ENCODE results near the gene STOML2. TPM values are rescaled to one million over a fixed set of nuclear protein-coding genes. Genes with fewer than 3 reads are reported as not detected.

STOML2 gene
- total RNA-seq, 4 donors from 2014 or later, result 117 to 168 (median 158) TPM

GRCh38 chr9:35108461-35108860, 5.5 kb upstream of the STOML2 start:
- intact Hi-C loops (cut with DNase I; ENCODE audit: low total_unique reads), result no loop called here
- H3K4me1 ChIP-seq, result peaks cover 14 to 25% of the 10 kb centered on the region in 2 donors
- H3K27me3 ChIP-seq, result no peaks in the 10 kb centered on the region
- H3K4me3 ChIP-seq, result no peak overlapping the region
- H3K9me3 ChIP-seq, result no peaks in the 10 kb centered on the region
- DNase-seq, result no peak
- H3K36me3 ChIP-seq, result peaks cover 0 to 45% of the 10 kb centered on the region in 2 donors
- TF ChIP-seq POLR2A (IDR thresholded peaks at IDR 0.05) (no peak), CTCF (IDR thresholded peaks at IDR 0.05 in 4 of 5, conservative IDR thresholded peaks at IDR 0.05 in 1 of 5) (no peak)
- no peak for ATAC-seq
- in situ Hi-C loops (cut with MboI; ENCODE audit: low sequenced_read_pairs in 4 of 4), result loop anchor here in 1 of 4 donors (25.0 kb wide), 1 partner anchor 454 kb away; a partner anchor contains a TSS
- no peak overlapping the region for H3K27ac ChIP-seq

- no peak for ATAC-seq
- H3K4me1 ChIP-seq, result peaks cover 17 to 28% of the 10 kb centered on the region in 2 donors
- no peak overlapping the region for H3K4me3 ChIP-seq
- H3K36me3 ChIP-seq, result peaks cover 0 to 45% of the 10 kb centered on the region in 2 donors
- intact Hi-C loops (cut with DNase I; ENCODE audit: low total_unique reads), result no loop called here
- no peaks in the 10 kb centered on the region for H3K27me3 ChIP-seq
- TF ChIP-seq POLR2A (IDR thresholded peaks at IDR 0.05) (no peak), CTCF (IDR thresholded peaks at IDR 0.05 in 4 of 5, conservative IDR thresholded peaks at IDR 0.05 in 1 of 5) (no peak)
- no peaks in the 10 kb centered on the region for H3K9me3 ChIP-seq
- H3K27ac ChIP-seq, result no peak overlapping the region
- in situ Hi-C loops (cut with MboI; ENCODE audit: low sequenced_read_pairs in 4 of 4), result loop anchor here in 1 of 4 donors (25.0 kb wide), 1 partner anchor 455 kb away; a partner anchor contains a TSS
- DNase-seq, result no peak
Observed at GRCh38 chr9:35107297-35108290, 4.7 kb upstream of the STOML2 start.

DNA sequence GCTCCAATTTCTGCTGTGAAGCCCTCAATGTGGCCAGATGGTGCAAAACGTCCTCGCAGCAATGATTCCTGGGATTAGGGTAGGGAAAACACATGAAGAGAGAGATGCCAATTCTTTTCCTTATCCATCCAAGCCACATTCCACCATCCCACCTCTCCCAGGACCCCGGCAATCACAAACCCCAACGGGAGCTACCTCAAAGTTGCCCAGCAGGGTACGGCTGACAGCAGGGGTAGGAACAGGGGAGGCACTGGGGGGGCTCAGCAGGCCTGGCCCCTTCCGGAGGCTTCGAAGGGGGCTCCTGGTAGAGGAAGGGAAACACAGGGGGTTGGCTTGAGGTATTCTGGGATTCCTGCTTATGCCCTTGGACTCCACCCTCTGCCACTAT, 3.4 kb upstream of the STOML2 start:
- peaks cover 0 to 49% of the 10 kb centered on the region in 2 donors for H3K36me3 ChIP-seq
- H3K27me3 ChIP-seq, result no peaks in the 10 kb centered on the region
- ATAC-seq (no peak), DNase-seq (no peak)
- intact Hi-C loops (cut with DNase I; ENCODE audit: low total_unique reads) (no loop called here), in situ Hi-C loops (cut with MboI; ENCODE audit: low sequenced_read_pairs in 4 of 4) (loop anchor here in 1 of 4 donors (25.0 kb wide), 1 partner anchor 456 kb away; a partner anchor contains a TSS)
- H3K4me3 ChIP-seq, result no peak overlapping the region
- H3K27ac ChIP-seq, result no peak overlapping the region
- H3K4me1 ChIP-seq, result peaks cover 27 to 29% of the 10 kb centered on the region in 2 donors
- no peaks in the 10 kb centered on the region for H3K9me3 ChIP-seq
- TF ChIP-seq CTCF (IDR thresholded peaks at IDR 0.05 in 4 of 5, conservative IDR thresholded peaks at IDR 0.05 in 1 of 5), result no peak
- TF ChIP-seq POLR2A (IDR thresholded peaks at IDR 0.05), result no peak

GRCh38 chr9:35105571-35106342, 2.8 kb upstream of the STOML2 start:
- in situ Hi-C loops (cut with MboI; ENCODE audit: low sequenced_read_pairs in 4 of 4) (loop anchor here in 1 of 4 donors (25.0 kb wide), 1 partner anchor 457 kb away; a partner anchor contains a TSS), intact Hi-C loops (cut with DNase I; ENCODE audit: low total_unique reads) (no loop called here)
- Histone ChIP-seq H3K27me3 (no peaks in the 10 kb centered on the region), H3K4me1 (peaks cover 26 to 28% of the 10 kb centered on the region in 2 donors), H3K27ac (no peak overlapping the region), H3K36me3 (peaks cover 0 to 55% of the 10 kb centered on the region in 2 donors), H3K9me3 (no peaks in the 10 kb centered on the region), H3K4me3 (no peak overlapping the region)
- ATAC-seq (no peak), DNase-seq (no peak)
- TF ChIP-seq CTCF (IDR thresholded peaks at IDR 0.05 in 4 of 5, conservative IDR thresholded peaks at IDR 0.05 in 1 of 5) (no peak), POLR2A (IDR thresholded peaks at IDR 0.05) (no peak)

Measured in gastrocnemius medialis (tissue), 4 donors.